ENCODE results near the gene URAD.
A peak's percentile ranks its signal among the peaks of the same experiment; 100 is the strongest.

URAD gene

GRCh38 chr13:27955014-27955591, 33.4 kb downstream of the URAD start:
- Histone ChIP-seq H3K4me3 (ENCODE audit: low read length) (no peak overlapping the region), H4K20me1 (ENCODE audit: insufficient read depth, low read length) (no peaks in the 10 kb centered on the region), H3K27me3 (ENCODE audit: low read depth, low read length) (no peaks in the 10 kb centered on the region), H3K27ac (ENCODE audit: low read length) (no peak overlapping the region), H3K4me2 (ENCODE audit: low read length) (no peak overlapping the region), H3K4me1 (ENCODE audit: low read length) (peaks cover 4% of the 10 kb centered on the region; the same call in 1 of the 2 replicates), H3K9me3 (ENCODE audit: insufficient read depth, low read length) (no peaks in the 10 kb centered on the region), H3K36me3 (replicated peaks; ENCODE audit: low read depth, low read length) (no peaks in the 10 kb centered on the region), H3K79me2 (ENCODE audit: low read length) (no peaks in the 10 kb centered on the region), H3K9ac (ENCODE audit: low read length) (no peak overlapping the region), H2AFZ (ENCODE audit: low read depth, low read length) (no peak overlapping the region)
- TF ChIP-seq CTCF (IDR thresholded peaks at IDR 0.05; ENCODE audit: low read depth, low read length) (no peak), EZH2phosphoT487 (IDR thresholded peaks at IDR 0.05; ENCODE audit: low read depth) (no peak)

GRCh38 chr13:27954406-27954851, 34.1 kb downstream of the URAD start:
- no peak overlapping the region for H2AFZ ChIP-seq (ENCODE audit: low read depth, low read length)
- H3K4me2 ChIP-seq (ENCODE audit: low read length): peak overlapping the region; percentile 75; the same call in 1 of the 2 replicates

GRCh38 chr13:27953676-27954405, 34.7 kb downstream of the URAD start:
- H3K9me3 ChIP-seq (ENCODE audit: insufficient read depth, low read length): no peaks in the 10 kb centered on the region
- peak overlapping the region; percentile 91 for H2AFZ ChIP-seq (ENCODE audit: low read depth, low read length)
- H3K36me3 ChIP-seq (replicated peaks; ENCODE audit: low read depth, low read length): no peaks in the 10 kb centered on the region
- H3K4me3 ChIP-seq (ENCODE audit: low read length): peak overlapping the region; percentile 76
- peak overlapping the region; percentile 75 for H3K4me2 ChIP-seq (ENCODE audit: low read length)
- no peaks in the 10 kb centered on the region for H4K20me1 ChIP-seq (ENCODE audit: insufficient read depth, low read length)
- TF ChIP-seq EZH2phosphoT487 (IDR thresholded peaks at IDR 0.05; ENCODE audit: low read depth) (no peak), CTCF (IDR thresholded peaks at IDR 0.05; ENCODE audit: low read depth, low read length) (peak; percentile 58)
- no peaks in the 10 kb centered on the region for H3K27me3 ChIP-seq (ENCODE audit: low read depth, low read length)
- H3K4me1 ChIP-seq (ENCODE audit: low read length): peaks cover 4% of the 10 kb centered on the region; the same call in 1 of the 2 replicates
- peak overlapping the region; percentile 71 for H3K9ac ChIP-seq (ENCODE audit: low read length)
- H3K27ac ChIP-seq (ENCODE audit: low read length): peak overlapping the region; percentile 20; the same call in 1 of the 2 replicates
- no peaks in the 10 kb centered on the region for H3K79me2 ChIP-seq (ENCODE audit: low read length)

More at GRCh38 chr13:27954406-27954851, 34.1 kb downstream of the URAD start:
- no peaks in the 10 kb centered on the region for H3K9me3 ChIP-seq (ENCODE audit: insufficient read depth, low read length)
- no peaks in the 10 kb centered on the region for H3K79me2 ChIP-seq (ENCODE audit: low read length)
- no peaks in the 10 kb centered on the region for H3K36me3 ChIP-seq (replicated peaks; ENCODE audit: low read depth, low read length)
- peaks cover 4% of the 10 kb centered on the region; the same call in 1 of the 2 replicates for H3K4me1 ChIP-seq (ENCODE audit: low read length)
- no peak for TF ChIP-seq EZH2phosphoT487 (IDR thresholded peaks at IDR 0.05; ENCODE audit: low read depth)
- no peak for TF ChIP-seq CTCF (IDR thresholded peaks at IDR 0.05; ENCODE audit: low read depth, low read length)
- no peak overlapping the region for H3K9ac ChIP-seq (ENCODE audit: low read length)
- H3K27me3 ChIP-seq (ENCODE audit: low read depth, low read length): no peaks in the 10 kb centered on the region
- H4K20me1 ChIP-seq (ENCODE audit: insufficient read depth, low read length): no peaks in the 10 kb centered on the region
- H3K27ac ChIP-seq (ENCODE audit: low read length): no peak overlapping the region
- no peak overlapping the region for H3K4me3 ChIP-seq (ENCODE audit: low read length)
